SK-N-SH (cell line): Measurements from ENCODE around the gene ADH1B. TPM values are rescaled to one million over a fixed set of nuclear protein-coding genes. Genes with fewer than 3 reads are reported as not detected.

Experiments
- CTCF ChIA-PET: fragments of 300-600, 350-600 bp; formaldehyde crosslinking; extraction: SDS; loops from one replicate; lab custom pipeline; 2021; lab: Yijun Ruan, JAX
- POLR2A ChIA-PET: fragments of 350-600 bp; sonication (Branson Sonifier 250); formaldehyde crosslinking; extraction: SDS; loops from one replicate; lab custom pipeline; 2020; ENCODE audit warnings: antibody characterized with exemption, inconsistent platforms; lab: Yijun Ruan, JAX
- DNase-seq: peaks from one replicate; pipeline ENCODE4 v3.0.0; 2012
- H2AFZ ChIP-seq: fragments of 200-600 bp; sonication (generic); 2 replicates; pipeline ENCODE4 v1.8.1; 2016; ENCODE audit warnings: antibody characterized with exemption, mild to moderate bottlenecking, low read depth
- H3F3A ChIP-seq: fragments of 200-600 bp; sonication (generic); replicated peaks from 2 replicates; pipeline ENCODE3; 2016; ENCODE audit warnings: antibody characterized with exemption, mild to moderate bottlenecking; ENCODE audit not compliant: insufficient read depth
- H3K27ac ChIP-seq, 2 experiments: fragments of 200-500 bp in 1 of 2; fragments of 200-600 bp in 1 of 2; sonication (Bioruptor generic) in 1 of 2; sonication (generic), shearing (Covaris generic) in 1 of 2; 2 replicates each; pipeline versions ENCODE4 v1.5.1 to v1.6.1; 2014 to 2016; ENCODE audit warnings: low read depth in 2 of 2, inconsistent platforms in 1 of 2, low read length in 1 of 2, mild to moderate bottlenecking in 1 of 2, mixed read lengths in 1 of 2
- H3K27me3 ChIP-seq: fragments of 200-600 bp; sonication (generic), shearing (Covaris generic); 2 replicates; pipeline ENCODE4 v1.6.1; 2016; ENCODE audit warnings: mixed run types; ENCODE audit not compliant: insufficient read depth
- H3K36me3 ChIP-seq, 2 experiments: fragments of 200-500 bp in 1 of 2; fragments of 200-600 bp in 1 of 2; sonication (Bioruptor generic) in 1 of 2; sonication (generic) in 1 of 2; replicated peaks in 1 of 2; 2 replicates each; pipeline versions ENCODE3 to v1.5.1; 2014 to 2016; ENCODE audit warnings: low read length in 1 of 2, mild to moderate bottlenecking in 1 of 2; ENCODE audit not compliant: insufficient read depth in 2 of 2, control insufficient read depth in 1 of 2
- H3K4me1 ChIP-seq, 2 experiments: fragments of 200-500 bp in 1 of 2; fragments of 200-600 bp in 1 of 2; sonication (Bioruptor generic) in 1 of 2; sonication (generic), shearing (Covaris generic) in 1 of 2; 2 replicates each; pipeline versions ENCODE4 v1.5.1 to v1.6.1; 2014 to 2016; ENCODE audit warnings: low read depth in 1 of 2, low read length in 1 of 2, mixed run types in 1 of 2; ENCODE audit not compliant: insufficient read depth in 2 of 2, control insufficient read depth in 1 of 2
- H3K4me2 ChIP-seq: fragments of 200-600 bp; sonication (generic), shearing (Covaris generic); 2 replicates; pipeline ENCODE4 v1.6.1; 2017; ENCODE audit warnings: mixed run types
- H3K4me3 ChIP-seq, 2 experiments: fragments of 200-500 bp in 1 of 2; fragments of 200-600 bp in 1 of 2; sonication (Bioruptor generic) in 1 of 2; sonication (generic), shearing (Covaris generic) in 1 of 2; 2 replicates each; pipeline versions ENCODE4 v1.5.1 to v1.8.1; 2014 to 2016; ENCODE audit warnings: low read depth in 2 of 2, inconsistent platforms in 1 of 2, low read length in 1 of 2, mild to moderate bottlenecking in 1 of 2, mixed read lengths in 1 of 2, moderate library complexity in 1 of 2
- H3K79me2 ChIP-seq: fragments of 200-600 bp; sonication (generic); 2 replicates; pipeline ENCODE4 v1.8.1; 2017; ENCODE audit warnings: mild to moderate bottlenecking; ENCODE audit not compliant: insufficient read depth
- H3K9ac ChIP-seq: fragments of 200-600 bp; sonication (generic); 2 replicates; pipeline ENCODE4 v1.6.1; 2017; ENCODE audit warnings: mixed run types
- H3K9me2 ChIP-seq: fragments of 200-600 bp; sonication (generic); 2 replicates; pipeline ENCODE4 v1.6.1; 2017; ENCODE audit warnings: mixed run types
- H3K9me3 ChIP-seq: fragments of 200-600 bp; sonication (generic); 2 replicates; pipeline ENCODE4 v1.6.1; 2017; ENCODE audit warnings: mixed run types, mild to moderate bottlenecking, moderate library complexity
- H4K20me1 ChIP-seq: fragments of 200-600 bp; sonication (generic); 2 replicates; pipeline ENCODE4 v1.6.1; 2017; ENCODE audit warnings: mild to moderate bottlenecking, mixed run types; ENCODE audit not compliant: insufficient read depth
- ELF1 ChIP-seq: IDR thresholded peaks from 2 replicates; pipeline ENCODE4 v1.4.0; 2012
- EZH2phosphoT487 ChIP-seq: fragments of 200-600 bp; sonication (generic); IDR thresholded peaks from 2 replicates; pipeline ENCODE4 v1.6.1; 2017; ENCODE audit warnings: low read depth, mixed run types, mild to moderate bottlenecking, antibody characterized with exemption, moderate library complexity, borderline replicate concordance
- FOSL2 ChIP-seq: IDR thresholded peaks from 2 replicates; pipeline ENCODE4 v1.4.0; 2012; ENCODE audit warnings: low read depth, mild to moderate bottlenecking, moderate library complexity, borderline replicate concordance
- FOXJ3 ChIP-seq: sonication (generic); formaldehyde crosslinking; IDR thresholded peaks from 2 replicates; pipeline ENCODE4 v1.5.1; 2020; ENCODE audit warnings: mild to moderate bottlenecking, missing genetic modification reagents
- GABPA ChIP-seq: IDR thresholded peaks from 2 replicates; pipeline ENCODE4 v1.4.0; 2012; ENCODE audit warnings: low read depth, mild to moderate bottlenecking
- MEF2A ChIP-seq: IDR thresholded peaks from 2 replicates; pipeline ENCODE4 v1.4.0; 2012; ENCODE audit warnings: low read depth, borderline replicate concordance
- POLR2AphosphoS5 ChIP-seq: IDR thresholded peaks from 2 replicates; pipeline ENCODE4 v1.6.1; 2012; ENCODE audit warnings: low read depth, low read length
- RFX5 ChIP-seq: IDR thresholded peaks from 2 replicates; pipeline ENCODE4 v1.6.1; 2012; ENCODE audit warnings: mild to moderate bottlenecking, improper control_type of control experiment, low read length
- SIN3A ChIP-seq: IDR thresholded peaks from 2 replicates; pipeline ENCODE4 v1.6.1; 2012; ENCODE audit warnings: low read depth, mild to moderate bottlenecking, low read length, moderate library complexity, borderline replicate concordance
- SMC3 ChIP-seq: IDR thresholded peaks from 2 replicates; pipeline ENCODE4 v1.6.1; 2012; ENCODE audit warnings: low read depth, low read length, improper control_type of control experiment
- TAF1 ChIP-seq: IDR thresholded peaks from 2 replicates; pipeline ENCODE4 v1.6.1; 2012; ENCODE audit warnings: low read depth, mild to moderate bottlenecking, low read length, moderate library complexity, borderline replicate concordance
- TCF12 ChIP-seq: IDR thresholded peaks from 2 replicates; pipeline ENCODE4 v1.4.0; 2012
- TEAD4 ChIP-seq: IDR thresholded peaks from 2 replicates; pipeline ENCODE4 v1.4.0; 2012; ENCODE audit warnings: mild to moderate bottlenecking, borderline replicate concordance; ENCODE audit not compliant: insufficient read depth
- YY1 ChIP-seq: IDR thresholded peaks from 2 replicates; pipeline ENCODE4 v1.4.0; 2012; ENCODE audit warnings: low read depth, mild to moderate bottlenecking
- WGBS: methylation state at CpG from one replicate; pipeline ENCODE4 v1.1.6; 2017; ENCODE audit warnings: low lambda C conversion rate; 5-methylcytosine and 5-hydroxymethylcytosine counted together
- polyA plus RNA-seq, 3 experiments: library from polyadenylated mRNA; depleted of rRNA; stranded (reverse); fragments of >200 nt; gene quantifications; 2 replicates each; pipeline ENCODE4 v1.2.3, GENCODE V29; 2012
- TF ChIP-seq, protein P1 (sequence below): fragments of 200-600 bp; sonication (generic); IDR thresholded peaks from 2 replicates; pipeline ENCODE4 v1.6.1; 2017; ENCODE audit warnings: antibody characterized with exemption, mild to moderate bottlenecking, moderate library complexity
- TF ChIP-seq, protein P2 (sequence below): IDR thresholded peaks from 2 replicates; pipeline ENCODE4 v1.4.0; 2012; ENCODE audit warnings: low read depth, borderline replicate concordance
- TF ChIP-seq, protein P3 (sequence below): IDR thresholded peaks from 2 replicates; pipeline ENCODE4; 2012
- TF ChIP-seq, protein P4 (sequence below): fragments of 150-350 bp; IDR thresholded peaks from 2 replicates; pipeline ENCODE4 v1.6.1; 2017; ENCODE audit warnings: antibody characterized with exemption, low read length, low read depth, borderline replicate concordance
- TF ChIP-seq, protein P5 (sequence below): fragments of 150-350 bp; IDR thresholded peaks from 2 replicates; pipeline ENCODE4 v1.6.1; 2016; ENCODE audit warnings: mild to moderate bottlenecking, low read depth, low read length
- TF ChIP-seq, protein P6 (sequence below): IDR thresholded peaks from 2 replicates; pipeline ENCODE4 v1.6.1; 2012; ENCODE audit warnings: mild to moderate bottlenecking, low read depth, low read length, moderate library complexity

Gene ADH1B
- polyA plus RNA-seq, 1 of the 3 experiments (the other 2 are of a cell fraction) = not detected

DNA sequence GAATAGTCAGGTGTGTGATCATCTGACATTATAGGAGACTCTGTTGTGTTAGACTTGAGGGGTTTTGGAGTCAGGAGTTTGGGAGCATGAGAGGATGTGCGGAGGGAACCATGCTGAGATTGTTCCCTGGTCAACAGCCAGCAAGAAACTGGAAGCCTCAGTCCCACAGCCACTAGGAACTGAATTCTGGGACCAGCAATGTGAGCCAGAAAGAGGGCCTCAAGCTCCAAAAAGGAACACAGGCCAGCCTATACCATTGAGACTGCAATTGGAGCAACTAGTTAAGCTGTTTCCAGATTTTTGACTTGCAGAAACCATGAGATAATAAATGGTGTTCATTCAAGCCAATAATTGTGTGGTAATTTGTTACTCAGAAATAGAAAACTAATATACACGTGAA is 8.7 kb upstream of the ADH1B start:
- POLR2A ChIA-PET = no interaction called here

DNA sequence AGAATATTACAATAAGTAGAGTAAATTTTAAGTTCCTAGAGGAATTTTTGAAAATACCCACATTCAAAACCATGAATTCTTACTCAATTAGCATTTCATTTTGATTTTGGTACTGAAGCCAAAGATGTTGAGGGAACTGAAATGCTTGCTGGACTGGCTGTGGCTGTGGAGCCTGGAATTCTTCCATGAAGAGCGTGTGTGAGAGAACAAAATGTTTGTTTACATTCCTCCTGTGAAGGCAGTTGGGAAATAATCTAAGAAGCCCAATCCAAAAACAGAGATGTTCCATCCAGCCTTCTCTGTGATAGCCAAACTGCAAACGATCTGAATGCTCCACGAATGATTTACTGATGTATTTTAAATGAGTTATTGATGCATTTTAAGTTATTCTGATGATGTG is 3.8 kb upstream of the ADH1B start:
- Histone ChIP-seq H3K36me3 (no peaks in the 10 kb centered on the region), H3K79me2 (no peaks in the 10 kb centered on the region), H3K9me2 (no peaks in the 10 kb centered on the region), H3K9ac (no peak overlapping the region), H3K4me2 (no peak overlapping the region), H3K27ac (no peak overlapping the region), H2AFZ (no peak overlapping the region), H3F3A (no peaks in the 10 kb centered on the region), H3K4me1 (no peaks in the 10 kb centered on the region), H3K27me3 (no peaks in the 10 kb centered on the region), H4K20me1 (no peaks in the 10 kb centered on the region), H3K9me3 (no peaks in the 10 kb centered on the region), H3K4me3 (no peak overlapping the region)
- DNase-seq = no peak
- ChIA-PET CTCF (no interaction called here), POLR2A (no interaction called here)
- WGBS = 4% methylated on average over 3 of the region's 3 CpGs
- TF ChIP-seq EZH2phosphoT487 = no peak
- TF ChIP-seq, protein P1, sequence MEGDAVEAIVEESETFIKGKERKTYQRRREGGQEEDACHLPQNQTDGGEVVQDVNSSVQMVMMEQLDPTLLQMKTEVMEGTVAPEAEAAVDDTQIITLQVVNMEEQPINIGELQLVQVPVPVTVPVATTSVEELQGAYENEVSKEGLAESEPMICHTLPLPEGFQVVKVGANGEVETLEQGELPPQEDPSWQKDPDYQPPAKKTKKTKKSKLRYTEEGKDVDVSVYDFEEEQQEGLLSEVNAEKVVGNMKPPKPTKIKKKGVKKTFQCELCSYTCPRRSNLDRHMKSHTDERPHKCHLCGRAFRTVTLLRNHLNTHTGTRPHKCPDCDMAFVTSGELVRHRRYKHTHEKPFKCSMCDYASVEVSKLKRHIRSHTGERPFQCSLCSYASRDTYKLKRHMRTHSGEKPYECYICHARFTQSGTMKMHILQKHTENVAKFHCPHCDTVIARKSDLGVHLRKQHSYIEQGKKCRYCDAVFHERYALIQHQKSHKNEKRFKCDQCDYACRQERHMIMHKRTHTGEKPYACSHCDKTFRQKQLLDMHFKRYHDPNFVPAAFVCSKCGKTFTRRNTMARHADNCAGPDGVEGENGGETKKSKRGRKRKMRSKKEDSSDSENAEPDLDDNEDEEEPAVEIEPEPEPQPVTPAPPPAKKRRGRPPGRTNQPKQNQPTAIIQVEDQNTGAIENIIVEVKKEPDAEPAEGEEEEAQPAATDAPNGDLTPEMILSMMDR = no peak
- no peak for TF ChIP-seq GABPA
- TF ChIP-seq, protein P2, sequence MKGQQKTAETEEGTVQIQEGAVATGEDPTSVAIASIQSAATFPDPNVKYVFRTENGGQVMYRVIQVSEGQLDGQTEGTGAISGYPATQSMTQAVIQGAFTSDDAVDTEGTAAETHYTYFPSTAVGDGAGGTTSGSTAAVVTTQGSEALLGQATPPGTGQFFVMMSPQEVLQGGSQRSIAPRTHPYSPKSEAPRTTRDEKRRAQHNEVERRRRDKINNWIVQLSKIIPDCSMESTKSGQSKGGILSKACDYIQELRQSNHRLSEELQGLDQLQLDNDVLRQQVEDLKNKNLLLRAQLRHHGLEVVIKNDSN = no peak
- TF ChIP-seq, protein P3, sequence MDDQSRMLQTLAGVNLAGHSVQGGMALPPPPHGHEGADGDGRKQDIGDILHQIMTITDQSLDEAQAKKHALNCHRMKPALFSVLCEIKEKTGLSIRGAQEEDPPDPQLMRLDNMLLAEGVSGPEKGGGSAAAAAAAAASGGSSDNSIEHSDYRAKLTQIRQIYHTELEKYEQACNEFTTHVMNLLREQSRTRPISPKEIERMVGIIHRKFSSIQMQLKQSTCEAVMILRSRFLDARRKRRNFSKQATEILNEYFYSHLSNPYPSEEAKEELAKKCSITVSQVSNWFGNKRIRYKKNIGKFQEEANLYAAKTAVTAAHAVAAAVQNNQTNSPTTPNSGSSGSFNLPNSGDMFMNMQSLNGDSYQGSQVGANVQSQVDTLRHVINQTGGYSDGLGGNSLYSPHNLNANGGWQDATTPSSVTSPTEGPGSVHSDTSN = no peak
- TF ChIP-seq MEF2A = no peak
- TF ChIP-seq RFX5 = no peak
- TF ChIP-seq FOSL2 = no peak
- TF ChIP-seq TEAD4 = no peak
- TF ChIP-seq, protein P4, sequence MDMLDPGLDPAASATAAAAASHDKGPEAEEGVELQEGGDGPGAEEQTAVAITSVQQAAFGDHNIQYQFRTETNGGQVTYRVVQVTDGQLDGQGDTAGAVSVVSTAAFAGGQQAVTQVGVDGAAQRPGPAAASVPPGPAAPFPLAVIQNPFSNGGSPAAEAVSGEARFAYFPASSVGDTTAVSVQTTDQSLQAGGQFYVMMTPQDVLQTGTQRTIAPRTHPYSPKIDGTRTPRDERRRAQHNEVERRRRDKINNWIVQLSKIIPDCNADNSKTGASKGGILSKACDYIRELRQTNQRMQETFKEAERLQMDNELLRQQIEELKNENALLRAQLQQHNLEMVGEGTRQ = no peak

More for the DNA sequence above, 8.7 kb upstream of the ADH1B start:
- Histone ChIP-seq H3K9me2 (no peaks in the 10 kb centered on the region), H3K4me3 (no peak overlapping the region), H3K27me3 (no peaks in the 10 kb centered on the region), H3K9me3 (no peaks in the 10 kb centered on the region), H3K9ac (no peak overlapping the region), H3K4me2 (no peak overlapping the region), H3K36me3 (no peaks in the 10 kb centered on the region), H4K20me1 (no peaks in the 10 kb centered on the region), H2AFZ (no peak overlapping the region), H3K27ac (no peak overlapping the region), H3F3A (no peaks in the 10 kb centered on the region), H3K79me2 (no peaks in the 10 kb centered on the region), H3K4me1 (no peaks in the 10 kb centered on the region)
- TF ChIP-seq EZH2phosphoT487 (no peak), TCF12 (no peak), POLR2AphosphoS5 (no peak), ELF1 (no peak), MEF2A (no peak), YY1 (no peak), SMC3 (no peak), FOXJ3 (CRISPR knock-in tag) (no peak), TAF1 (no peak), SIN3A (no peak)
- TF ChIP-seq, protein P5, sequence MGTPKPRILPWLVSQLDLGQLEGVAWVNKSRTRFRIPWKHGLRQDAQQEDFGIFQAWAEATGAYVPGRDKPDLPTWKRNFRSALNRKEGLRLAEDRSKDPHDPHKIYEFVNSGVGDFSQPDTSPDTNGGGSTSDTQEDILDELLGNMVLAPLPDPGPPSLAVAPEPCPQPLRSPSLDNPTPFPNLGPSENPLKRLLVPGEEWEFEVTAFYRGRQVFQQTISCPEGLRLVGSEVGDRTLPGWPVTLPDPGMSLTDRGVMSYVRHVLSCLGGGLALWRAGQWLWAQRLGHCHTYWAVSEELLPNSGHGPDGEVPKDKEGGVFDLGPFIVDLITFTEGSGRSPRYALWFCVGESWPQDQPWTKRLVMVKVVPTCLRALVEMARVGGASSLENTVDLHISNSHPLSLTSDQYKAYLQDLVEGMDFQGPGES = no peak
- TF ChIP-seq, protein P6, sequence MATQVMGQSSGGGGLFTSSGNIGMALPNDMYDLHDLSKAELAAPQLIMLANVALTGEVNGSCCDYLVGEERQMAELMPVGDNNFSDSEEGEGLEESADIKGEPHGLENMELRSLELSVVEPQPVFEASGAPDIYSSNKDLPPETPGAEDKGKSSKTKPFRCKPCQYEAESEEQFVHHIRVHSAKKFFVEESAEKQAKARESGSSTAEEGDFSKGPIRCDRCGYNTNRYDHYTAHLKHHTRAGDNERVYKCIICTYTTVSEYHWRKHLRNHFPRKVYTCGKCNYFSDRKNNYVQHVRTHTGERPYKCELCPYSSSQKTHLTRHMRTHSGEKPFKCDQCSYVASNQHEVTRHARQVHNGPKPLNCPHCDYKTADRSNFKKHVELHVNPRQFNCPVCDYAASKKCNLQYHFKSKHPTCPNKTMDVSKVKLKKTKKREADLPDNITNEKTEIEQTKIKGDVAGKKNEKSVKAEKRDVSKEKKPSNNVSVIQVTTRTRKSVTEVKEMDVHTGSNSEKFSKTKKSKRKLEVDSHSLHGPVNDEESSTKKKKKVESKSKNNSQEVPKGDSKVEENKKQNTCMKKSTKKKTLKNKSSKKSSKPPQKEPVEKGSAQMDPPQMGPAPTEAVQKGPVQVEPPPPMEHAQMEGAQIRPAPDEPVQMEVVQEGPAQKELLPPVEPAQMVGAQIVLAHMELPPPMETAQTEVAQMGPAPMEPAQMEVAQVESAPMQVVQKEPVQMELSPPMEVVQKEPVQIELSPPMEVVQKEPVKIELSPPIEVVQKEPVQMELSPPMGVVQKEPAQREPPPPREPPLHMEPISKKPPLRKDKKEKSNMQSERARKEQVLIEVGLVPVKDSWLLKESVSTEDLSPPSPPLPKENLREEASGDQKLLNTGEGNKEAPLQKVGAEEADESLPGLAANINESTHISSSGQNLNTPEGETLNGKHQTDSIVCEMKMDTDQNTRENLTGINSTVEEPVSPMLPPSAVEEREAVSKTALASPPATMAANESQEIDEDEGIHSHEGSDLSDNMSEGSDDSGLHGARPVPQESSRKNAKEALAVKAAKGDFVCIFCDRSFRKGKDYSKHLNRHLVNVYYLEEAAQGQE = no peak
- no peak for DNase-seq
- WGBS = 8% methylated on average over 2 of the region's 2 CpGs
- CTCF ChIA-PET = no interaction called here
